GM12878 (cell line): ENCODE data around the gene WWOX.

Experiments
- CHD2 ChIP-seq: IDR thresholded peaks from 2 replicates; pipeline ENCODE4 v1.6.1; 2011; ENCODE audit warnings: low read depth, low read length, improper control_type of control experiment, borderline replicate concordance
- CREB1 ChIP-seq: IDR thresholded peaks from 2 replicates; pipeline ENCODE4 v1.6.1; 2012; ENCODE audit warnings: low read depth, mild to moderate bottlenecking, inconsistent platforms
- CREM ChIP-seq: IDR thresholded peaks from 2 replicates; pipeline ENCODE4 v1.6.1; 2014; ENCODE audit warnings: antibody characterized with exemption, low read depth
- CTCF ChIP-seq, 3 experiments: IDR thresholded peaks in 2 of 3; conservative IDR thresholded peaks in 1 of 3; 2 replicates each; pipeline ENCODE4 v1.5.1; 2011; ENCODE audit warnings: low read depth in 3 of 3, low read length in 3 of 3, mild to moderate bottlenecking in 3 of 3, control low read depth in 2 of 3, moderate library complexity in 2 of 3, inconsistent platforms in 1 of 3, mixed read lengths in 1 of 3; ENCODE audit not compliant: control insufficient read depth in 2 of 3, insufficient read depth in 1 of 3; ENCODE audit errors: extremely low read depth in 1 of 3
- E2F4 ChIP-seq: IDR thresholded peaks from 2 replicates; pipeline ENCODE4 v1.6.1; 2012; ENCODE audit warnings: low read depth, low read length, improper control_type of control experiment
- POLR2AphosphoS2 ChIP-seq: IDR thresholded peaks from 2 replicates; pipeline ENCODE4 v1.6.1; 2011; ENCODE audit warnings: low read depth, mild to moderate bottlenecking, low read length, improper control_type of control experiment, moderate library complexity
- POLR2AphosphoS5 ChIP-seq: IDR thresholded peaks from 2 replicates; pipeline ENCODE4 v1.6.1; 2011; ENCODE audit warnings: mild to moderate bottlenecking, low read length, inconsistent platforms
- RCOR1 ChIP-seq: conservative IDR thresholded peaks from 2 replicates; pipeline ENCODE4 v1.6.1; 2012; ENCODE audit warnings: low read depth, low read length, improper control_type of control experiment
- TCF7 ChIP-seq: IDR thresholded peaks from 2 replicates; pipeline ENCODE4 v1.6.1; 2014; ENCODE audit warnings: antibody characterized with exemption, borderline replicate concordance
- ZBTB40 ChIP-seq: fragments of 450-650 bp; IDR thresholded peaks from 2 replicates; pipeline ENCODE4 v1.6.1; 2016; ENCODE audit warnings: mild to moderate bottlenecking, moderate library complexity, borderline replicate concordance
- ZNF384 ChIP-seq: IDR thresholded peaks from 2 replicates; pipeline ENCODE4 v1.6.1; 2012; ENCODE audit warnings: low read depth, mild to moderate bottlenecking, low read length, improper control_type of control experiment, borderline replicate concordance
- ZNF622 ChIP-seq: fragments of 450-650 bp; IDR thresholded peaks from 2 replicates; pipeline ENCODE4 v1.6.1; 2017; ENCODE audit warnings: mild to moderate bottlenecking, inconsistent platforms

- TF ChIP-seq ZBTB40 = no peak
- TF ChIP-seq CTCF (IDR thresholded peaks at IDR 0.05 in 2 of 3, conservative IDR thresholded peaks at IDR 0.05 in 1 of 3; ENCODE audit: control insufficient read depth in 2 of 3, extremely low read depth in 1 of 3, insufficient read depth in 1 of 3, low read depth in 3 of 3, low read length in 3 of 3) = no peak
- TF ChIP-seq CREM = no peak
- no peak for TF ChIP-seq CHD2
- TF ChIP-seq E2F4 = no peak
- no peak for TF ChIP-seq RCOR1
- no peak for TF ChIP-seq CREB1
- TF ChIP-seq TCF7 = no peak
- no peak for TF ChIP-seq ZNF622
- no peak for TF ChIP-seq POLR2AphosphoS5
- TF ChIP-seq POLR2AphosphoS2 = no peak
- no peak for TF ChIP-seq ZNF384
Measured at GRCh38 chr16:78452025-78452555, 352.6 kb downstream of the WWOX start.
